Upper lobe of left lung (tissue), 4 donors: Measurements from ENCODE around the gene SYNCRIP.

Experiments
- EP300 ChIP-seq, 4 donors: sonication (generic); formaldehyde crosslinking; IDR thresholded peaks; one replicate each; pipeline ENCODE4 v1.5.1; 2017; ENCODE audit warnings: antibody characterized with exemption in 4 of 4, control low read depth in 2 of 4
- POLR2A ChIP-seq, 4 donors: fragments of 450-650 bp; IDR thresholded peaks; one replicate each; pipeline ENCODE4 v1.5.1; 2016 to 2017; ENCODE audit warnings: antibody characterized with exemption in 4 of 4, mild to moderate bottlenecking in 2 of 4
- TF ChIP-seq, protein P1 (sequence below), 6 experiments: fragments of 450-650 bp in 4 of 6; fragments of 200-600 bp in 2 of 6; sonication (generic) in 2 of 6; IDR thresholded peaks; one replicate each; pipeline ENCODE4 v1.5.1; 2016 to 2019; ENCODE audit warnings: antibody characterized with exemption in 6 of 6

DNA sequence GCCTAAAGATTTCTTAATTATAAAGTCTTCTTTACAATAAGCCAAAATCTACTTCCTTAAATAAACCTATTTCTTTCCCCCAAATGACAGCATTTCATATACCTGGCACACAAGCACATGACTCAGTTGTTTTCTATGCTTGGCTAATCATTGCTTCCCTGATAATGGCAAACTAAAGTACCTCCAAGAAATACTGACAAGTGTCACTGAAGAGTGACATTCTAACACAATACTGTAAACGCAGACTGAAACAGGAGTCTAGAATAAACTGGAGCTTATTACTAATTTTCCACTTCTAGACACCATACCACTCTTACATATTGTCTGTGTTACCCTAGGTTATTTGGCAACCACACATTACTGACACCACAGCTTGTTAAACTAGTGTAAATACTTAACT is 14.3 kb downstream of the SYNCRIP start:
- TF ChIP-seq, protein P1, sequence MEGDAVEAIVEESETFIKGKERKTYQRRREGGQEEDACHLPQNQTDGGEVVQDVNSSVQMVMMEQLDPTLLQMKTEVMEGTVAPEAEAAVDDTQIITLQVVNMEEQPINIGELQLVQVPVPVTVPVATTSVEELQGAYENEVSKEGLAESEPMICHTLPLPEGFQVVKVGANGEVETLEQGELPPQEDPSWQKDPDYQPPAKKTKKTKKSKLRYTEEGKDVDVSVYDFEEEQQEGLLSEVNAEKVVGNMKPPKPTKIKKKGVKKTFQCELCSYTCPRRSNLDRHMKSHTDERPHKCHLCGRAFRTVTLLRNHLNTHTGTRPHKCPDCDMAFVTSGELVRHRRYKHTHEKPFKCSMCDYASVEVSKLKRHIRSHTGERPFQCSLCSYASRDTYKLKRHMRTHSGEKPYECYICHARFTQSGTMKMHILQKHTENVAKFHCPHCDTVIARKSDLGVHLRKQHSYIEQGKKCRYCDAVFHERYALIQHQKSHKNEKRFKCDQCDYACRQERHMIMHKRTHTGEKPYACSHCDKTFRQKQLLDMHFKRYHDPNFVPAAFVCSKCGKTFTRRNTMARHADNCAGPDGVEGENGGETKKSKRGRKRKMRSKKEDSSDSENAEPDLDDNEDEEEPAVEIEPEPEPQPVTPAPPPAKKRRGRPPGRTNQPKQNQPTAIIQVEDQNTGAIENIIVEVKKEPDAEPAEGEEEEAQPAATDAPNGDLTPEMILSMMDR (IDR thresholded peaks at IDR 0.05) = no peak
- no peak for TF ChIP-seq EP300 (IDR thresholded peaks at IDR 0.05)
- TF ChIP-seq POLR2A (IDR thresholded peaks at IDR 0.05) = no peak
